ENCODE measurements around the gene SLC25A42. TPM values are rescaled to one million over a fixed set of nuclear protein-coding genes. Genes with fewer than 3 reads are reported as not detected.
"Not testable (repeated sequence)": the region's sequence is repeated elsewhere in the genome, so short reads cannot be mapped to it uniquely, and the experiment has no call there.

Gene SLC25A42
- 7.1 TPM for polyA plus RNA-seq (2013)

DNA sequence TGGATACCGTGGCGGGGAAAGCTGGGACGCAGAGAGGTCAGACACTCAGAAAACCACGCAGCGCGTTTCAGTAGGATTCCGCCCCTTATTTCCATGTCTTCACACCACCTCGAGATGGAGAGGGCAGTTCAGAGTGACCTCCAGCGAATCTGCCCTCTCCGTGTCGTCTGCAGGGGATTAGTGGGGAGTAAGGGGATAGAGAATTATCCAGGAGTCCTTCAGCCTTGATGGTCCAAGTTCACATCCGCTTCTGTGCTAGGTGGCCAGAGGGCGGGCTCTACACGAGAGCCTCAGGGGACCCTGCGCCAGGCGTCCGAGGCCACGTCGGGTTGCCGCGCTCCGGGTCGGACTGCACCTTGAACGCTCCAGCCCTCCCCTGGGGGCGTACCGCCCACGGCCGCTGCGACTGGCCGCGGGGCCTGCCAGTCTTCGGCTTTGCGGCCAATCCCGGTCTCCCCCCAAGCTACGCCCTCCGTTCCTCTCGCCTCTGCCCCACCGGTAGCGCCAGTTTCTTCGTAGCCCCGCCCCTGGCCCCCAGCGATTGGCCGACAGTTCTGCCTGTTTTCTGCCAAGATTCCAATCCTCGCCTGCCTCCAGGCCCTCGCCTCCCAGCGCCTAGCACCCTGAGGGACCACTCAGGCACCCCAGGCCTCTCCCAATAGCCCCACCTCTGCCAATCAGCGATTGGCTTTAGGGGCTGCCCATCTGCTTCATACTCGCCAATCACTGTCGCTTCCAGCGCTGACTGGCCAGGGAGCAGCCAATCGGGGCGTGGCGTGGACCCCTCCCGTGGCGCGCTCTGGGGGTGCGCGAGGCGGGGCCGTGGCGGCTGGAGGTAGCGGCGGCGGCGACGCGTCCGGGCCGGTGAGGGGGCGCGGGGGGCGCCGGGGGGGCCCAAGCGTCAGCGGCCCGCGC is at the start of gene SLC25A42:
Gene SLC25A42, plus strand, starts transcription at position 812 of the 915 bp plus-strand sequence. CDS start 32,131 bp downstream, outside the sequence.
- peak within 1 kb of the TSS in 1 of 2 experiments; percentile 70 for H3K27ac ChIP-seq (ENCODE audit: insufficient read depth in 1 of 2, low read depth in 1 of 2, low read length in 2 of 2, poor library complexity in 1 of 2, severe bottlenecking in 2 of 2)
- WGBS (ENCODE audit: insufficient coverage): 5% methylated on average over 57 of the region's 77 CpGs
- H3K4me3 ChIP-seq (ENCODE audit: control insufficient read depth in 1 of 7, extremely low read depth in 1 of 7, insufficient read depth in 4 of 7, low read depth in 2 of 7, low read length in 6 of 7): peak within 1 kb of the TSS; percentile 48 to 86 (median 75)
- POLR2A ChIA-PET: interaction anchor here (0.7 kb wide), 1 partner anchor 19 kb away, joined by 3 read pairs; no protein-coding TSS in a partner anchor
- no peaks in the 10 kb centered on the region for H3K27me3 ChIP-seq (replicated peaks in 2 of 5; ENCODE audit: control insufficient read depth in 4 of 5, insufficient read depth in 5 of 5, low read length in 4 of 5)
- H3K4me1 ChIP-seq (ENCODE audit: control extremely low read depth in 1 of 4, control insufficient read depth in 4 of 4, insufficient read depth in 4 of 4, low read length in 3 of 4): peaks cover 0 to 23% (median 18%) of the 10 kb centered on the region in 4 experiments
- CTCF ChIA-PET: interaction anchor here (1.1 to 1.5 kb wide), 2 partner anchors 9 to 11 kb away, joined by 3 to 5 read pairs; no protein-coding TSS in a partner anchor
- no peaks in the 10 kb centered on the region for H3K9me3 ChIP-seq (ENCODE audit: control extremely low read depth in 1 of 5, control insufficient read depth in 4 of 5, insufficient read depth in 2 of 5, low read depth in 1 of 5, low read length in 4 of 5)
- peaks cover 0 to 33% (median 9%) of the 10 kb centered on the region in 4 experiments for H3K36me3 ChIP-seq (ENCODE audit: control insufficient read depth in 4 of 4, insufficient read depth in 4 of 4, low read length in 3 of 4)
- DNase-seq: peak; percentile 100

GRCh38 chr19:19021115-19021514 is 42.7 kb upstream of the SLC25A42 start:
- no peak overlapping the region for H3K27ac ChIP-seq (ENCODE audit: insufficient read depth in 1 of 2, low read depth in 1 of 2, low read length in 2 of 2, poor library complexity in 1 of 2, severe bottlenecking in 2 of 2)
- H3K36me3 ChIP-seq (ENCODE audit: control insufficient read depth in 4 of 4, insufficient read depth in 4 of 4, low read length in 3 of 4): peaks cover 21 to 75% (median 65%) of the 10 kb centered on the region in 4 experiments
- H3K4me3 ChIP-seq (ENCODE audit: control insufficient read depth in 1 of 7, extremely low read depth in 1 of 7, insufficient read depth in 4 of 7, low read depth in 2 of 7, low read length in 6 of 7): no peak overlapping the region
- no peaks in the 10 kb centered on the region for H3K27me3 ChIP-seq (replicated peaks in 2 of 5; ENCODE audit: control insufficient read depth in 4 of 5, insufficient read depth in 5 of 5, low read length in 4 of 5)
- H3K9me3 ChIP-seq (ENCODE audit: control extremely low read depth in 1 of 5, control insufficient read depth in 4 of 5, insufficient read depth in 2 of 5, low read depth in 1 of 5, low read length in 4 of 5): no peaks in the 10 kb centered on the region
- no peak for DNase-seq
- H3K4me1 ChIP-seq (ENCODE audit: control extremely low read depth in 1 of 4, control insufficient read depth in 4 of 4, insufficient read depth in 4 of 4, low read length in 3 of 4): no peaks in the 10 kb centered on the region
- ChIA-PET POLR2A (interaction anchor here (0.7 kb wide), 1 partner anchor 42 kb away, joined by 4 read pairs; no protein-coding TSS in a partner anchor), CTCF (interaction anchor here (0.7 to 1.5 kb wide), 2 partner anchors 9 to 34 kb away, joined by 3 read pairs; no protein-coding TSS in a partner anchor)
- 96% methylated on average over 3 of the region's 3 CpGs for WGBS (ENCODE audit: insufficient coverage)

- POLR2A ChIA-PET: no interaction called here
- H3K4me3 ChIP-seq (ENCODE audit: control insufficient read depth in 1 of 7, extremely low read depth in 1 of 7, insufficient read depth in 4 of 7, low read depth in 2 of 7, low read length in 6 of 7): no peak overlapping the region
- DNase-seq: no peak
- no peaks in the 10 kb centered on the region for H3K9me3 ChIP-seq (ENCODE audit: control extremely low read depth in 1 of 5, control insufficient read depth in 4 of 5, insufficient read depth in 2 of 5, low read depth in 1 of 5, low read length in 4 of 5)
- H3K27ac ChIP-seq (ENCODE audit: insufficient read depth in 1 of 2, low read depth in 1 of 2, low read length in 2 of 2, poor library complexity in 1 of 2, severe bottlenecking in 2 of 2): no peak overlapping the region
- CTCF ChIA-PET: interaction anchor here (1.1 to 1.8 kb wide), 2 partner anchors 14 to 37 kb away, joined by 3 to 5 read pairs; no protein-coding TSS in a partner anchor
- H3K27me3 ChIP-seq (replicated peaks in 2 of 5; ENCODE audit: control insufficient read depth in 4 of 5, insufficient read depth in 5 of 5, low read length in 4 of 5): no peaks in the 10 kb centered on the region
- peaks cover 28 to 75% (median 63%) of the 10 kb centered on the region in 4 experiments for H3K36me3 ChIP-seq (ENCODE audit: control insufficient read depth in 4 of 4, insufficient read depth in 4 of 4, low read length in 3 of 4)
- H3K4me1 ChIP-seq (ENCODE audit: control extremely low read depth in 1 of 4, control insufficient read depth in 4 of 4, insufficient read depth in 4 of 4, low read length in 3 of 4): no peaks in the 10 kb centered on the region
- WGBS (ENCODE audit: insufficient coverage): 75% methylated on average over 1 of the region's 4 CpGs
These were observed 41.3 kb upstream of the SLC25A42 start for GRCh38 chr19:19022380-19022961.

GRCh38 chr19:19023376-19023775 is 40.4 kb upstream of the SLC25A42 start:
- H3K4me1 ChIP-seq (ENCODE audit: control extremely low read depth in 1 of 4, control insufficient read depth in 4 of 4, insufficient read depth in 4 of 4, low read length in 3 of 4); POLR2A ChIA-PET; H3K27ac ChIP-seq (ENCODE audit: insufficient read depth in 1 of 2, low read depth in 1 of 2, low read length in 2 of 2, poor library complexity in 1 of 2, severe bottlenecking in 2 of 2); H3K27me3 ChIP-seq (replicated peaks in 2 of 5; ENCODE audit: control insufficient read depth in 4 of 5, insufficient read depth in 5 of 5, low read length in 4 of 5); H3K4me3 ChIP-seq (ENCODE audit: control insufficient read depth in 1 of 7, extremely low read depth in 1 of 7, insufficient read depth in 4 of 7, low read depth in 2 of 7, low read length in 6 of 7); DNase-seq; H3K9me3 ChIP-seq (ENCODE audit: control extremely low read depth in 1 of 5, control insufficient read depth in 4 of 5, insufficient read depth in 2 of 5, low read depth in 1 of 5, low read length in 4 of 5): not testable (repeated sequence)
- WGBS (ENCODE audit: insufficient coverage): no CpG with 5 or more reads among the region's 1 CpG
- peaks cover 26 to 75% (median 64%) of the 10 kb centered on the region in 4 experiments for H3K36me3 ChIP-seq (ENCODE audit: control insufficient read depth in 4 of 4, insufficient read depth in 4 of 4, low read length in 3 of 4)
- CTCF ChIA-PET: interaction anchor here (1.1 to 1.8 kb wide), 2 partner anchors 15 to 38 kb away, joined by 3 to 5 read pairs; no protein-coding TSS in a partner anchor

DNA sequence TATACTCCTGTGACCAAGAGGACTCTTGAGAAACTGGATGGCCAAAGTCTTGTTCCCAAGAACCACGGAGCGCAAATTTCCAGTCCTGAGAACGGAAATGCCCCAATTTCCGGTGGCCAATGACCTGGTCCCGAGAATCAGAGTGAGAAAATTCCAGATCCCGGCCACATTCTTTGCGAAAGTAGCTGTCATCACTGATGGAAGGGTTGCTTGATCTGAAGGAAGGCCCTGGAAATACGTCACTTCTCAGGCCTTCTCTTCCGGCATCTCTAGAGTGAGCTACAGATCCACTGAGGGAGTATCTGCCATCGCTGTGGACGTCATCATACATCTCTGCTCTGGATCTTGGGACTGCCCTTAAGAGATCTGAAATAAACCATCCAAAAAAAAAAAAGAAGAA is 37.9 kb upstream of the SLC25A42 start:
- POLR2A ChIA-PET: no interaction called here
- 97% methylated on average over 11 of the region's 11 CpGs for WGBS (ENCODE audit: insufficient coverage)
- CTCF ChIA-PET: interaction anchor here (1.6 kb wide), 1 partner anchor 25 kb away, joined by 3 read pairs; no protein-coding TSS in a partner anchor

DNA sequence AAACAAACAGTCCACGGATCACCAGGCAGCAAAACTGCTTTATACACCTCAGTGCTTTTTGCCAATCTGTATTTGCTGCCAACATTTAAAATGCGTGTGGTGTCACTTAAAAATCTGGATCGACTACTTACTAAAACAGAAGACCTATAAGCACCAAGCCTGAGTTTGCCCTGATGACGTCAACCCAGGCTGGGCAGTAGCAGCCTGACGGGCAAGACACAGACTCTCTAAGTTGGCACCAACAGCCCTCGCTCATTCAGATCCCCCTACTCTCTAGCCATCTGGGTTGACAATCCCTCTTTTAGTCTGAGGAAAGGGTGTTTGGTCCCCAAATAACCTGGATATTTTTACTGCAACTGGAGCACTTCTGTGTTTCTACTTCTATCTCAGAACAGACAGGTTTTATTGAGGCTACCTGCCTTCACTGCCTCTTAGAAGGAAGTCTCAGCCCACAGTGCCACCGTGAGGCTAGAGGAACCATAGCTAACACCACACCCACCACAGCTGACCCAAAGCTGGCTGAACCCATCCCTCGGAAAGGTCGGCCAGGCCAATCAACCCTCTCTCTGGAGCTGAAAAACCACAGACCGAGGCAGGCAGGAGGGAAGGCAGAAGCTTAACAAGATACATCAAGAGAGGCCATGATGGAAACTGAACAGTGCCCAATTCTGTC is 37.4 kb upstream of the SLC25A42 start:
- Histone ChIP-seq H3K9me3 (ENCODE audit: control extremely low read depth in 1 of 5, control insufficient read depth in 4 of 5, insufficient read depth in 2 of 5, low read depth in 1 of 5, low read length in 4 of 5) (no peaks in the 10 kb centered on the region), H3K4me1 (ENCODE audit: control extremely low read depth in 1 of 4, control insufficient read depth in 4 of 4, insufficient read depth in 4 of 4, low read length in 3 of 4) (peaks cover 0 to under 1% (median 0%) of the 10 kb centered on the region in 4 experiments), H3K27ac (ENCODE audit: insufficient read depth in 1 of 2, low read depth in 1 of 2, low read length in 2 of 2, poor library complexity in 1 of 2, severe bottlenecking in 2 of 2) (no peak overlapping the region), H3K4me3 (ENCODE audit: control insufficient read depth in 1 of 7, extremely low read depth in 1 of 7, insufficient read depth in 4 of 7, low read depth in 2 of 7, low read length in 6 of 7) (no peak overlapping the region), H3K36me3 (ENCODE audit: control insufficient read depth in 4 of 4, insufficient read depth in 4 of 4, low read length in 3 of 4) (peaks cover 22 to 72% (median 68%) of the 10 kb centered on the region in 4 experiments), H3K27me3 (replicated peaks in 2 of 5; ENCODE audit: control insufficient read depth in 4 of 5, insufficient read depth in 5 of 5, low read length in 4 of 5) (no peaks in the 10 kb centered on the region)
- ChIA-PET CTCF (interaction anchor here (0.6 to 1.6 kb wide), 3 partner anchors 26 to 84 kb away, joined by 3 read pairs; no protein-coding TSS in a partner anchor), POLR2A (no interaction called here)
- WGBS (ENCODE audit: insufficient coverage): 78% methylated on average over 8 of the region's 10 CpGs
- DNase-seq: peak in 2 of 3 donors; percentile 20 to 32

More for the DNA sequence above, 37.9 kb upstream of the SLC25A42 start:
- Histone ChIP-seq H3K9me3 (ENCODE audit: control extremely low read depth in 1 of 5, control insufficient read depth in 4 of 5, insufficient read depth in 2 of 5, low read depth in 1 of 5, low read length in 4 of 5) (no peaks in the 10 kb centered on the region), H3K36me3 (ENCODE audit: control insufficient read depth in 4 of 4, insufficient read depth in 4 of 4, low read length in 3 of 4) (peaks cover 22 to 76% (median 70%) of the 10 kb centered on the region in 4 experiments), H3K4me1 (ENCODE audit: control extremely low read depth in 1 of 4, control insufficient read depth in 4 of 4, insufficient read depth in 4 of 4, low read length in 3 of 4) (no peaks in the 10 kb centered on the region), H3K27me3 (replicated peaks in 2 of 5; ENCODE audit: control insufficient read depth in 4 of 5, insufficient read depth in 5 of 5, low read length in 4 of 5) (no peaks in the 10 kb centered on the region), H3K4me3 (ENCODE audit: control insufficient read depth in 1 of 7, extremely low read depth in 1 of 7, insufficient read depth in 4 of 7, low read depth in 2 of 7, low read length in 6 of 7) (no peak overlapping the region), H3K27ac (ENCODE audit: insufficient read depth in 1 of 2, low read depth in 1 of 2, low read length in 2 of 2, poor library complexity in 1 of 2, severe bottlenecking in 2 of 2) (no peak overlapping the region)
- DNase-seq: no peak
